ENCODE results near the gene BRF1. TPM values are rescaled to one million over a fixed set of nuclear protein-coding genes. Genes with fewer than 3 reads are reported as not detected.
"Not testable (repeated sequence)": the region's sequence is repeated elsewhere in the genome, so short reads cannot be mapped to it uniquely, and the experiment has no call there.

BRF1 gene
- total RNA-seq, 2 experiments from 2014 or later = 21.9 to 22.8 TPM

DNA sequence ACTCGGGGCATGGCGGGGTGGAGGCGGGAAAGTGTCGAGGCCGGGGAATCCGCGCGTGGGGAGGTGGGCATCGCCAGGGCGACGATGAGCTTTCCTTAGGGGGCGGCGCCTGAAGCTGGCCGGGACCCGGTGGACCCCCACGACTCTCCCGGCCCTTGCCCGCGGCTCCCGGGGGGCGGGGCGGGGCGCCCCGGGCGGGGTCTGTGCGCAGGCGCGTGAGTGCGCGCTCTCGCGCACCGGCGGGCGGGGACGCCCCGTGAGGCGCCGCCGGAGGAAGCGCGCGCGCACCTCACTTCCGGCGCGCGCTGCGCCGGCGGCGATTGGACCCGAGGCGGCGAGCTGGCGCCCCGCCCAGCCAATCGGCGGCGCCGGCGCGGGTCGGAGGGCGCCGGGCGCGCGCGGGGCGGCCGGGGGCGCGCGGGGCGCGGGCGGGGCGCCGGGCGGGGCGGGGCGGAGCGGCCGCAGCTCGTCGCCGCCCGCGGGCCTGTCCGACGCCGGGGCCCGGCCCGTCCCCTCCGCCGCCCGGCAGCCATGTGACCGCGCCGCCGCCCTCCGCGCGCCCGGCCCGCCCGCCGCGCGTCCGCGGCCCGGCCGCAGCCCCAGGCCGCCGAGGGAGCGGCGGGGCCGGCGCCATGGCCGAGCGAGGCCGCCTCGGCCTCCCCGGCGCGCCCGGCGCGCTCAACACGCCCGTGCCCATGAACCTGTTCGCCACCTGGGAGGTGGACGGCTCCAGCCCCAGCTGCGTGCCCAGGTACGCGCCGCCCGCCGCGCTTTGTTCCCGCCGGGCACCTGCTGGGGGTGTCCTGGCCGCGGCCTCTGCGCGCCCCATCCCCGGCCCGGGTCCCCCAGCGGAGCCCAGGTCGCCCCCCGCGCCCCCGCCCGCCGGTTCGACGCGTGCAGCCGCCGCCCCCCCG, 13.7 kb upstream of the BRF1 start, which contains the start of gene PACS2:
Gene PACS2, plus strand, starts transcription at position 462 of the 914 bp plus-strand sequence. Its CDS starts 171 bp downstream, at position 633.
- Mint-ChIP-seq H3K4me3 (peak within 1 kb of the TSS; percentile 88), H3K9me3 (no peaks in the 10 kb centered on the region), H3K27me3 (no peaks in the 10 kb centered on the region), H3K27ac (peak within 1 kb of the TSS; percentile 65), H3K36me3 (no peaks in the 10 kb centered on the region), H3K4me1 (peaks cover 23% of the 10 kb centered on the region)
- peak; percentile 90 for DNase-seq

DNA sequence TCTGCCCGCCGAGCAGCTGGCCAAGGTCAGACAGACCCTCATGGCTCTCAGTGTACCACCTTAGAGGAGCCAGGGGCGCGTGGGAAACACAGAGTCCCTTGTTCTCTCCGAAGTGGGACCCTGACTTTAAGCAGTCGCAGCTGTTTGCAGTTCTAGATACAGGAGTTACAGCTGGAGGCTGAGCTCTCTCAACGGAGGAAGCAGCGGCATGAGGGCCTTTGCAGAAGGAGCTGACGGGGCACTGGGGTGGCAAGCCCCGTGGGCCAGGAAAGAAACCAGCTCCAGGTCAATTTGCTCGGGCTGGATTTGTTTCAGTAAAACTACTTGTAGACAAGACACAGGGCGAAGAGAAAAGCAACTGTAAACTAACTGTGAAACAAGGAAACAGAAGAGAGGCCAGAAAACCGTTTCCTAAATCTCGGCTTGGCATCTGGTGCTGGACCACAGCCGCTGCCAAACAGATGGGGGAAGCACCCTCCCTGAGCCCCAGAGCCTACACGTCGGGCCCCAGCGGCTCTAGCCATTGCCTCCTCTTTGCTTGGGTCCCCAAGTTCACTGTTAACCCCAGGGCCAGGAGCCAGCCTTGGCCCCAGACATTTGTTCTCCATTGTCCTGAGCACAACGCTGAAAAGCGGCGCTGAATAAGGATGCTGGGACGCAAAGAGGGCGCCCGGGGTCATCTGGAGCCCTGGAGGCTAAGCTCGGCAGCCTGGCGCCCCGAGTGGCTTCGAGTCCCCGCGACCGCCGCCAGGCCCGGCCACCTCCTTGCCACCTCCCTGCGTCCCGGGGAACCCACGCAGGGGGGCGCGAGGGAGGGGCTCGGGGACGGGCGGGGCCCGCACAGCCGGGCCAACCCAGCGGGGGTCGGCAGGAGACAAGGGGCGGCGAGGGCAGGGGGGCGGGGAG, 12.8 kb upstream of the BRF1 start:
- Mint-ChIP-seq H3K36me3 (no peaks in the 10 kb centered on the region), H3K9me3 (no peaks in the 10 kb centered on the region), H3K4me3 (peak overlapping the region; percentile 62), H3K27me3 (no peaks in the 10 kb centered on the region), H3K27ac (peak overlapping the region; percentile 71), H3K4me1 (peaks cover 23% of the 10 kb centered on the region)
- peak; percentile 43 for DNase-seq

DNA sequence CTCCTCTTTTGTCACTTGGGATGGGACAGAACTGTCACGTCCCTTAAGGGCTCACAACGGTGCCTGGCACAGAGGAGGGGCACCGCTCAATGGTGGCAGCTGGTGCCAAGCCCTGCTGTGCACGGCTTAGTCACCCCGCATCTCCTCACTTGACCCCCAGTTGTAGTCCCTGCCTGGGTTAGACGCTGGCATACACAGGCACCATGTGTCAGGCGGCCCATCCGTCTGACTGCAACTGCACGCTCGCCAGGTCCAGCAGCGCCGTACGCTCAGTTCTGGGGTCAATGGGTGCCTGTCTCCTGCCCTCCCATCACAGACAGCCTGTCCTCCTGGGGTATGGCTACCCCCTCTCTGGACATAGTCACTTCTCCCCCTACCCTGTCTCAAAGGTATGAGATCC, 12.2 kb upstream of the BRF1 start:
- no peak for DNase-seq
- no peak overlapping the region for H3K27ac Mint-ChIP-seq
- H3K4me3 Mint-ChIP-seq = no peak overlapping the region
- peaks cover 23% of the 10 kb centered on the region for H3K4me1 Mint-ChIP-seq
- no peaks in the 10 kb centered on the region for H3K9me3 Mint-ChIP-seq
- H3K36me3 Mint-ChIP-seq = no peaks in the 10 kb centered on the region
- H3K27me3 Mint-ChIP-seq = no peaks in the 10 kb centered on the region

DNA sequence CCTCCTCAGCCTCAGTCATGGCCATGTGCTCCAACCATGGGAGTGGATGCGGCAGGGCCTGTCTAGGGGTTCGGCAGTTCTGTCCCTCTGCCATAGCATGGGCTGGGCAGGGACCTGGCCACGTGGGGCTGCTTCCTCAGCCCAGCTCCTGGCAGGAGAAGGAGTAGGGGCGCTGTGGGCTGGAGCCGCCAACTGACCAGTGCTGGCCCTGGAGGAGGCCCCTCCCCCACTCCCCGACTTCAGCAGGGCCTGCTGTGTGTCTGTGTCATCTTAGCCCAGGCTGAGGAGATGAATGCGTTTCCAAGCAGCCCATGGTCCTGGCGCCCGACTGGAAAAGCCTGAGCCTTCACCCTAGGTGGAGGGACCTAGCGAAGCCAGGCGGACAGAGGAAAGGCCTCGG, 11.0 kb upstream of the BRF1 start:
- H3K4me1 Mint-ChIP-seq = peaks cover 24% of the 10 kb centered on the region
- no peak overlapping the region for H3K4me3 Mint-ChIP-seq
- no peaks in the 10 kb centered on the region for H3K9me3 Mint-ChIP-seq
- no peaks in the 10 kb centered on the region for H3K36me3 Mint-ChIP-seq
- no peak for DNase-seq
- H3K27me3 Mint-ChIP-seq = no peaks in the 10 kb centered on the region
- H3K27ac Mint-ChIP-seq = no peak overlapping the region

DNA sequence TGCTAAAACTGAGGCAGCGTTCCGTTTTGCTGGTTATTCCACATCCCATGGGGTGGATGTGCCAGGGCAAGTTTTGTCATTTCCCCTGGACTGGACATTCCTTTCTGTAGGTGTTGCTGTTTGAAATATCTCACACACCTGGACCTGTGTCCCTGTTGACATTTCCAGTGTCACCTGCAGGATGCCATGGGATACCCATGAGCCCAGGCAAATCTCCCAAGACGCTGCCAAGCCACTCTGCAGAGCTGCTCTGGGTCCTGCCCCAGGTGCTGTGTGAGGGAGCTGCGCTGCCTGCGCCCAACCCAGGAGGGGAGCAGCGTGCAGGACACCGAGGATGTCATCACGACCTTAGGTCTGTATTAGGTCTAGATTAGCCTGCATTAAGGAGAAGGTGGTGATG, 8.6 kb upstream of the BRF1 start:
- Mint-ChIP-seq H3K27ac (no peak overlapping the region), H3K36me3 (no peaks in the 10 kb centered on the region), H3K27me3 (no peaks in the 10 kb centered on the region)

DNA sequence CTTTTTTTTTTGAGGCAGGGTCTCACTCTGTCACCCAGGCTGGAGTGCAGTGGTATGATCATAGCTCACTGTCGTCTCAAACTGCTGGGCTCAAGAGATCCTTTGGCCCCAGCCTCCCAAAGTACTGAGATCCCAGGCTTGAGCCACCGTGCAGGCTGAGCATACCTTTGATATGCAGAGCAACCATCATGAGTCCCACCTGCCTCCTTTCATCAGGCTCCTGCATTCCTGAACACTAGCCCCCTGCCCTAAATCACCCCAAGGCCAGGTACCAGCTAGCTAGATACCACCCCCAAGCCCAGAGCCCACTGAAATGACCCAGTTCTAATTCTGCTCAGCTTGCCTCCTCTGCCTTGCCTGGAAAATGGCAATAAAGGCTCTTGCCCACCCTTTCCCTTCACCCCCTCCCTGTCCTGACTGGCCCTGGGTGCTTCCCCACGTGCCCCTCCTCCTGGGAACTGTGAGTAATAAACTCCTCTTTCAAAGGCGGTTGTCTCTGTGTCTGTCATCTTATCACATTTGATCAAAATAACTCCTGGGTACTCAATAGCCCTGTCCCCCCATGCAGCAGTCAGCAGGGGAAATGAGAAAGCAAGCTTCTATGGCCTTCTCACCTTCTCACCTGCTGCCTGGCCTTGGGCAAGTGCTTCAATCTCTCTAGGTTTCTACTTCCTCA, 6.4 kb upstream of the BRF1 start:
- DNase-seq = no peak
- H3K4me1 Mint-ChIP-seq = peaks cover 21% of the 10 kb centered on the region
- no peak overlapping the region for H3K27ac Mint-ChIP-seq
- no peaks in the 10 kb centered on the region for H3K27me3 Mint-ChIP-seq
- H3K9me3 Mint-ChIP-seq = no peaks in the 10 kb centered on the region
- H3K4me3 Mint-ChIP-seq = no peak overlapping the region
- no peaks in the 10 kb centered on the region for H3K36me3 Mint-ChIP-seq

More for the DNA sequence above, 8.6 kb upstream of the BRF1 start:
- Mint-ChIP-seq H3K4me1 (peaks cover 26% of the 10 kb centered on the region), H3K4me3 (no peak overlapping the region), H3K9me3 (no peaks in the 10 kb centered on the region)
- DNase-seq = no peak

DNA sequence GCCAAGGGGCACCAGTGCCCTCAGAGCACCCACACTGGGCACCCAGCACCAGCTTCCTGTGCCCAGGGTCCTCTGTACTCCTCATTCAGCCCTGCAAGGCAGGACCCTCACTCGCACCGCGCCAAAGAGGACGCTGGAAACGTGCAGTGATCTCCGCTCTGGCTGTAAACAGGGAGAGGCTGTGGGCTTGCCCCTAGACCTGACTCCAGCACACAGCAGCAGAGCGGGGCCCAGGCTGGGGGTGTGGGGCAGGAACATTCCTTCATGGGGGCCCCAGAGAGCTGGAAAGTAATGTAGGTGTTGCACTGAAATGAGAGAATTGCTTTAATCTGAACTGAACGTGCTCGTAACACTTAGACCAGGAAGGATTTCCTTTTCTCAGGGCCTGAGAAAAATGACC, 5.0 kb upstream of the BRF1 start:
- DNase-seq = no peak
- Mint-ChIP-seq H3K4me3 (no peak overlapping the region), H3K4me1 (peaks cover 21% of the 10 kb centered on the region), H3K36me3 (no peaks in the 10 kb centered on the region), H3K27ac (no peak overlapping the region), H3K9me3 (no peaks in the 10 kb centered on the region), H3K27me3 (no peaks in the 10 kb centered on the region)

DNA sequence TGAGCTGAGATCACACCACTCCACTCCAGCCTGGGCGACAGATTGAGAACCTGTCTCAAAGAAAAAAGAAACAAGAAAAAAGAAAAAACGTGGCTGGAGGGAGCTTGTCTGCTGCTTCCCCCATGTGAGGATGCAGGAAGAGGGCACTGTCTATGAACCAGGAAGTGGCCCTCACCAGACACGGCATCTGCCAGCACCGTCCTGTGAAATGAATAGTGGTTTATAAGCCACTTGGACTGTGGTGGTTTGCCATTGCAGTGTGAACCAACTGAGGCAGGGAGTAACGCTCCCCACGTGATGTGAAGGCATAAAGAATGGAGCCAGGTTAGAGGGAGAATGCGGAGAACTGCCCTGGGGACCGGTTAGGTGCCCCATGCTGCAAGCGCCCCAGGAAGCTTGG, 4.5 kb upstream of the BRF1 start:
- Mint-ChIP-seq H3K4me3 (no peak overlapping the region), H3K27me3 (no peaks in the 10 kb centered on the region), H3K9me3 (no peaks in the 10 kb centered on the region), H3K36me3 (no peaks in the 10 kb centered on the region), H3K27ac (peak overlapping the region; percentile 83), H3K4me1 (peaks cover 21% of the 10 kb centered on the region)
- no peak for DNase-seq

DNA sequence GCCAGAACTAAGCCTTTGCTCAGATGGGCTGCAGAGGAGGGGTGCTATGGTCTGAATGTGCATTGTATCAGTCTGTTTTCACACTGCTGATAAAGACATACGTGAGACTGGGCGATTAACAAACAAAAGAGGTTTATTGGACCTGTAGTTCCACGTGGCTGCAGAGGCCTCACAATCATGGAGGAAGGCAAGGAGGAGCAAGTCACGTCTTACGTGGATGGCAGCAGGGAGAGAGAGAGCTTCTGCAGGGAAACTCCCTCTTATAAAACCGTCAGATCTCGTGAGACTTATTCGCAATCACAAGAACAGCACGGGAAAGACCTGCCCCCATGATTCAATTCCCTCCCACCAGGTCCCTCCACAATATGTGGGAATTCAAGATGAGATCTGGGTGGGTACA, 3.8 kb upstream of the BRF1 start:
- peaks cover 24% of the 10 kb centered on the region for H3K4me1 Mint-ChIP-seq
- no peak overlapping the region for H3K27ac Mint-ChIP-seq
- no peak for DNase-seq
- no peaks in the 10 kb centered on the region for H3K27me3 Mint-ChIP-seq
- peaks cover 3% of the 10 kb centered on the region for H3K36me3 Mint-ChIP-seq
- H3K4me3 Mint-ChIP-seq = no peak overlapping the region
- H3K9me3 Mint-ChIP-seq = peaks cover 1% of the 10 kb centered on the region

DNA sequence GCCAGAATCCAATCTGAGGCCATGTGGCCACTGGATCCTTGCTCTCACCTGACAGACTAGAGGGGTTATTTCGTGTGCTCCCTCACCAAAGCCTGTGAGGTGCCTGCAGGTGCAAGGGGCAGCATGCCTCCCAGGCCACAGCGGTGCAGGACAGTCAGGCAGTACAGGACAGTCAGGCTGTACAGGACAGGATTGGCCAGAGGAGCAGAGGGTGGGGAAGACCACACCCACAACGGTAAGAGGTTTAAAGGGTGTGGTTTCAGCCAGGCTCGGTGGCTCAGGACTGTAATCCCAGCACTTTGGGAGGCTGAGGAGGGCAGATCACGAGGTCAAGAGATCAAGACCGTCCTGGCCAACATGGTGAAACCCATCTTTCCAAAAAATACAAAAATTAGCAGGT, 3.1 kb upstream of the BRF1 start:
- Mint-ChIP-seq H3K27me3 (no peaks in the 10 kb centered on the region), H3K4me3 (no peak overlapping the region), H3K36me3 (peaks cover 5% of the 10 kb centered on the region), H3K4me1 (peaks cover 30% of the 10 kb centered on the region), H3K27ac (no peak overlapping the region), H3K9me3 (peaks cover 1% of the 10 kb centered on the region)
- DNase-seq = no peak

DNA sequence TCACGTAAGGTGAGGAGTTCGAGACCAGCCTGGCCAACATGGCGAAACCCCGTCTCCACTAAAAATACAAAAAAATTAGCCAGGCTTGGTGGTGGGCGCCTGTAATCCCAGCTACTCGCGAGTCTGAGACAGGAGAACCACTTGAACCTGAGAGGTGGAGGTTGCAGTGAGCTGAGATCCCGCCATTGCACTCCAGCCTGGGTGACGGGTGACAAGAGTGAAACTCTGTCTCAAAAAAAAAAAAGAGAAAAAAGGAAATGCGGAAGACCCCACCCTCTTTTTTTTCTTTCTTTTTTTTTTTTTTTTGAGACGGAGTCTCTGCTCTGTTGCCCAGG, 1.1 kb upstream of the BRF1 start:
- Mint-ChIP-seq H3K4me1 (peaks cover 27% of the 10 kb centered on the region), H3K4me3 (peak overlapping the region; percentile 79)
- H3K36me3 Mint-ChIP-seq, H3K27me3 Mint-ChIP-seq, DNase-seq, H3K27ac Mint-ChIP-seq, H3K9me3 Mint-ChIP-seq: not testable (repeated sequence)

DNA sequence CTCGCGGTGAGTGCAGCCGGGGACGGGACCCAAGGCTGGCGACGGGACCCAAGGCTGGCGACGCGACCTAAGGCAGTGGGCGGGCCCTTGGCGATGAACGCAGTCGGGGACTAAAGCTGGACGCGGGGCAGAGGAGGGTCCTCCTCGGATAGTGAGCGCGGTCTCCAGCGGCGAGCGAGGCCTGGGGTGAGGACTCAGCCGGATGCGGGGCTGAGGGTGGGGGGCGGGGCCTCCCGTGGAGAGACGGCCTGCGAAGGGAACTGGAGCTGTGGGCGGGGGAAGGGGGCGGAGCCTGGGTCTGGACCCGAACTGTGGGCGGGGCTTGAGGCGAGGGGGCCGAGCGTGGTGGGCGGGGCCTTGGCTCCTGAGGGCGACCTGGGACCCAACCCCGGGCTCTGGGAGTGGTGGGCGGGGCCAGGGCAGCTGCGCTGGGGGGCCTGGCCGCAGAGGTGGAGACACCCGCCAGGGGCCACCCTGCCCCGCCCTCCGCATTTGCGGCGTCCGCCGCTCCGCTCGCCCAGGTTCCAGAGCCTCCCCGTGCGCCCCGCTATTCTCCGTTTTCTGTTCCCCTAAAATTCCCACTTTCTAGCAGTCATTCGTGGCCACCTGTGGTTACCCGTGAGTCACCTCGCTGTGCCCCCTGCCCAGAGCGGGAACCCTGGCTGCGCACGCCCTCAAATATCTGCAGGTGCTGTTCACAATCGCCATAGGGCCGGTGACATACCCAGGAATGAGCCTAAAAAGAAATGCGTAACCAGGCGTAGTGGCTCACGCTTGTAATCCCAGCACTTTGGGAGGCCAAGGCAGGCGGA, 508 bp upstream of the BRF1 start:
- Mint-ChIP-seq H3K36me3 (peaks cover 5% of the 10 kb centered on the region), H3K4me3 (peak overlapping the region; percentile 79), H3K9me3 (peaks cover 1% of the 10 kb centered on the region), H3K4me1 (peaks cover 27% of the 10 kb centered on the region), H3K27ac (peak overlapping the region; percentile 91), H3K27me3 (no peaks in the 10 kb centered on the region)
- peak; percentile 99 for DNase-seq

DNA sequence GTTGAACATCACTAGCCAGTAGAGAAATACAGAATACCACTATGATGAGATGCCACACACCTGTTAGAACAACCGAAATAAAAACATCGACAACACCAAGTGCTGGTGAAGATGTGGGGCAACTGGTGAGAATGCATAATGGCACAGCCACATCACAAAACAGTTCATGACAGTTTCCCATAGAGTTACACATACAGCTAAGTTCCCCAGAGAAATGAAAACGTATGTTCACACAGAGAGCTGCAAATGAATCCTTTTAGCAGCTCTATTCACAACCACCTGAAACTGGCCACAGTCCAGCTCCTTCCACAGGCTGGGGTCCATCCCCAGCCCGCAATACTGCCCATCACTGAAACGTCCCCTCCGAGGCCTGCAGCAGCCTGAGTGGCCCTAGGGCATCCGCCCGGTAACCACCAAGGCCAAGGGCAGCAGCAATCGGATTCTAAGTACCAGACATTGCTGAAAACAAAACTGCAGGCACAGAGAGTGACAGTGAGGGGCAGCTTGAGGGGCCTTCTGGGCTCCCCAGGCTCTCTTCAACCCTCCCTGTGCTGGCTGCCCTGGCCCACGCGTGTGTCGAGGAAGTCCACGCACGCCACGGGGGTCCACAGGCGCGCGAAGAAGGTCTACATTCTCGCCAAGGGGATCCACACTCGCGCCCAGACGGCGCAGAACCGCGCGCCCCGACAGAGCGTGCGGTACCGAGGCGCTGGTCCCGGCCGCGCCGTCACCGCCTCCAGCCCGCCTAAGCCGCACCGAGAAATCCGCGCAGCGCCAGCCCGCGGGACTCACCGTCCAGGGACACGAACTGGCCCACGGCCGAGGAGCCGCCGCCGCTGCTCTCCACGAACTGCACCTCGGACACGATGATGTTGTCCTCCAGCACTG, 903 bp downstream of the BRF1 start:
- DNase-seq = peak; percentile 42
- H3K4me1 Mint-ChIP-seq = peaks cover 18% of the 10 kb centered on the region
- H3K9me3 Mint-ChIP-seq = peaks cover 1% of the 10 kb centered on the region
- H3K36me3 Mint-ChIP-seq = peaks cover 5% of the 10 kb centered on the region
- H3K27me3 Mint-ChIP-seq = no peaks in the 10 kb centered on the region
- peak overlapping the region; percentile 84 for H3K4me3 Mint-ChIP-seq
- peak overlapping the region; percentile 81 for H3K27ac Mint-ChIP-seq

All from activated naive CD8-positive, alpha-beta T cell treated with anti-CD3 and anti-CD28 coated beads for 36 hours (primary cell).